Naive thymus-derived CD8-positive, alpha-beta T cell (primary cell): ENCODE data around the gene TMEM40. TPM values are rescaled to one million over a fixed set of nuclear protein-coding genes. Genes with fewer than 3 reads are reported as not detected.

Source experiments
- ATAC-seq, 2 donors: fragments of 150-1000 bp; cut with Tn5 transposase in 1 of 2; sonication (Bioruptor Pico), chemical (Tn5 transposase) in 1 of 2; 1 replicate in 1 of 2; 2 replicates in 1 of 2; pipeline ENCODE4 v1.10.0; 2021; ENCODE audit warnings: mild to moderate bottlenecking in 2 of 2, moderate library complexity in 2 of 2
- POLR2A ChIA-PET: fragments of 350-600 bp; sonication (Branson Sonifier 250); formaldehyde crosslinking; loops from one replicate; lab custom pipeline; 2021; ENCODE audit warnings: antibody characterized with exemption; lab: Charles Lee
- DNase-seq, 10 donors: peaks; one replicate each; pipeline versions ENCODE4 v3.0.0 to v3.0.0-alpha.2; 2020 to 2022
- H3K27ac Mint-ChIP-seq, 10 donors: one replicate each; pipeline ENCODE4 v1.8.0; 2020 to 2022; ENCODE audit warnings: mild to moderate bottlenecking in 10 of 10, mixed read lengths in 10 of 10, moderate library complexity in 4 of 10, inconsistent platforms in 1 of 10
- H3K27me3 Mint-ChIP-seq, 5 donors: one replicate each; pipeline ENCODE4 v1.8.0; 2021 to 2022; ENCODE audit warnings: mixed read lengths in 5 of 5
- H3K36me3 Mint-ChIP-seq, 3 donors: one replicate each; pipeline ENCODE4 v1.8.0; 2020 to 2022; ENCODE audit warnings: mixed read lengths in 3 of 3, mild to moderate bottlenecking in 2 of 3, inconsistent platforms in 1 of 3
- H3K4me1 Mint-ChIP-seq, 4 donors: one replicate each; pipeline ENCODE4 v1.8.0; 2021 to 2022; ENCODE audit warnings: mixed read lengths in 4 of 4
- H3K4me3 Mint-ChIP-seq, 10 donors: one replicate each; pipeline ENCODE4 v1.8.0; 2020 to 2022; ENCODE audit warnings: mild to moderate bottlenecking in 10 of 10, mixed read lengths in 10 of 10, moderate library complexity in 6 of 10, inconsistent platforms in 1 of 10
- H3K9me3 Mint-ChIP-seq, 9 donors: one replicate each; pipeline ENCODE4 v1.8.0; 2020 to 2022; ENCODE audit warnings: mixed read lengths in 9 of 9, mild to moderate bottlenecking in 3 of 9, inconsistent platforms in 1 of 9, moderate library complexity in 1 of 9
- polyA plus RNA-seq, 3 donors: library from polyadenylated mRNA; unstranded; fragments of 300-500 nt; fragmentation: Illumina TruSeq; gene quantifications; one replicate each; pipeline ENCODE4 v1.2.3, GENCODE V29; 2021
- total RNA-seq, 8 experiments: library from RNA in 2 of 8; stranded (reverse) in 2 of 8; gene quantifications; one replicate each; pipeline ENCODE4 v1.2.3 and lab custom pipeline; 2021 to 2026

TMEM40 gene, protein sequence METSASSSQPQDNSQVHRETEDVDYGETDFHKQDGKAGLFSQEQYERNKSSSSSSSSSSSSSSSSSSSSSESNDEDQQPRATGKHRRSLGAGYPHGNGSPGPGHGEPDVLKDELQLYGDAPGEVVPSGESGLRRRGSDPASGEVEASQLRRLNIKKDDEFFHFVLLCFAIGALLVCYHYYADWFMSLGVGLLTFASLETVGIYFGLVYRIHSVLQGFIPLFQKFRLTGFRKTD
- total RNA-seq (not detected), polyA plus RNA-seq (not detected), total RNA-seq (lab: John Stamatoyannopoulos, UW) (0 to 0.09 (median 0) reads per million in 6 experiments)

DNA sequence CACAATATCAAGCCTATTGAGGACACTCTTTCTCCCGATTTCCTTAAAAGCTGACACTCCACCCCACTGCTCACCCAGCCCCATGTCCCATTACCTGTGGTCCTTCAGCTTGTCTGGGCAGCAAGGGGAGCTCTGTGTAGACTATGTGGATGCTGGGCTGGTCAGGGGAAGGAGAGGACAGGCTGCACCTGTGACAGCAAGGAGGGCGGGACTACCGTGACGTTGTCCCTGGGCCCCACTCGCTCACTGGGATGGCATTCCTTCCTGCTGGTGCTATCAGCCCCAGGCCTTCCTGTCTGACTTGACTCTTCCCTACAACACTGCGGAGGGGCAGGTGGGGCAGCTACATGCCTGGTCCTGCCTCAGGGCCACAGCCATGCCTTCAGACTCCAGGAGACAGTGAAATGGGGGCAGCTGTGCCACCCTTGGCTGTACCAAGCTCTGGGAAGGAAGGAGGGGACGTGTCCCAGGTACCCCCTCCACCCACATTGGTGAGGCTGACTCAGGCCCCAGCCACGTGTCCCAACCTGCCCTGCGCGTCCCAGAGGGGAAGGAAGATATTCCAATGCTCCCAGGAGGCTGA is at the start of gene TMEM40:
Gene TMEM40, minus strand, starts transcription at position 163 of the 583 bp plus-strand sequence. CDS start 9,427 bp downstream, outside the sequence.
- DNase-seq: no peak
- H3K9me3 Mint-ChIP-seq: no peaks in the 10 kb centered on the region
- H3K4me3 Mint-ChIP-seq: peak within 1 kb of the TSS in 1 of 10 donors; percentile 15
- ATAC-seq: no peak
- no peaks in the 10 kb centered on the region for H3K36me3 Mint-ChIP-seq
- H3K27ac Mint-ChIP-seq: no peak within 1 kb of the TSS
- peaks cover 2 to 10% (median 5%) of the 10 kb centered on the region in 5 donors for H3K27me3 Mint-ChIP-seq
- POLR2A ChIA-PET: no interaction called here
- H3K4me1 Mint-ChIP-seq: peaks cover 0 to 11% (median 6%) of the 10 kb centered on the region in 4 donors

DNA sequence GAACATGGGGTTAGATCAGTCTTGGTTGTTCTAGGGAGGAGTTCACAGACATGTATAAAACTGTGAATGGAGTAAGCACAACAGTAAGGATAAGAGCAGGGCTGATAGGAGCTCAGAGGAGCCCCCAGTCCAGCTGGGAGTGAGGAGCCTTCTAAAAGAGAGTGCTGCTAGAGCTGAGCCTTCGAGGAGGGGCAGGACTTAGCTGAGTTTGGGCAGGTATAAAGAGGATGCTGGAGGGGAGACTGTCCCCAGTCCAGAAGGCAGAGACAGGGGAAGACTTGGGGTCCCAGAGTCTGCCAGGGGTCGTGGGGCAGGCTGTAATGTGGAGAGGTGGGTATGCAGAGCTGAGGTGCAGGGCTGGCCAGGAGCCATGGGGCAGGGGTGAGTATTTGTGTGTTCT is 49.5 kb upstream of the TMEM40 start:
- Mint-ChIP-seq H3K27me3 (no peaks in the 10 kb centered on the region), H3K36me3 (peaks cover 0 to 2% (median under 1%) of the 10 kb centered on the region in 3 donors), H3K27ac (peak overlapping the region in 3 of 10 donors; percentile 2 to 15 (median 11)), H3K4me1 (peaks cover 4 to 22% (median 10%) of the 10 kb centered on the region in 4 donors), H3K4me3 (peak overlapping the region; percentile 31 to 86 (median 68)), H3K9me3 (no peaks in the 10 kb centered on the region)
- POLR2A ChIA-PET: interaction anchor here (0.6 to 2.8 kb wide), 4 partner anchors 10 to 21 kb away, joined by 3 to 10 read pairs (median 8); partner anchors contain the start of gene CAND2
- ATAC-seq (no peak), DNase-seq (no peak)

DNA sequence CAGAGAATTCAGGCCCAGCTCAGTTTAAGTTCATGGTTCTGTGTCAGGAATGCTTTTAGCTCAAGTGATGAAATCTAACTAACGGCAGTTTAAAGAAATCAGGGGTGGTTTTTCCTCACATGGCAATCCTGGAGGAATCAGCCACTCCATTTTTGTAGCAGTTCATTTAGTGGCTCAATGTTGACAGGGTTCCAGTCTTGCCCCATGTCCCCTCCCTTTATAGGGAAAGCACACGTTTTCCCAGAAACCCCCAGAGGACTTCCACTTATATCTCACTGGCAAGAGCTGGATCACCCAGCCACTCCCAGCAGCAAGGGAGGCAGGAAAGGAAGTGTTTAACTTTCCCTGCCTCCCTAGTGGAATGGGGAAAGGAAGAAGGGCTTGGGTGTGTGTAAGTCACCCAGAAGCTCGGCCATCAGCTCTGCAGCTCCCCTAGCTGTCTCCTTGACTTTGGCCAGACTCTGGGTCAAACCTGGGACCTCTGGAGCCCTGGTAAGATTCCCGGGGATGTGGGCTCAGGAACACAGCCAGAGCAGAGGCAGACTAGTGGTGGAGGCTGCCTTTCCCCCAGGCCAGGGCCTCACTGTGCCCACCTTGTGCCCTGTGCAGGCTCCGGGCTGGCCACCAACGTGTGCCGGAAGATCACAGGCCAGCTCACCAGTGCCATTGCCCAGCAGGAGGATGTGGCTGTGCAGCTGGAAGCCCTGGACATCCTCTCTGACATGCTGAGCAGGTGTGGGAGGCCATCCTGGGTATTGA is 48.7 kb upstream of the TMEM40 start:
- Mint-ChIP-seq H3K4me3 (peak overlapping the region in 2 of 10 donors; percentile 4 to 40), H3K27ac (no peak overlapping the region), H3K4me1 (peaks cover 4 to 22% (median 10%) of the 10 kb centered on the region in 4 donors), H3K9me3 (no peaks in the 10 kb centered on the region), H3K27me3 (no peaks in the 10 kb centered on the region), H3K36me3 (peaks cover 0 to 5% (median 2%) of the 10 kb centered on the region in 3 donors)
- POLR2A ChIA-PET: interaction anchor here (1.8 to 2.8 kb wide), 2 partner anchors 11 to 20 kb away, joined by 7 to 10 read pairs; partner anchors contain the start of gene CAND2
- DNase-seq (no peak), ATAC-seq (no peak)

DNA sequence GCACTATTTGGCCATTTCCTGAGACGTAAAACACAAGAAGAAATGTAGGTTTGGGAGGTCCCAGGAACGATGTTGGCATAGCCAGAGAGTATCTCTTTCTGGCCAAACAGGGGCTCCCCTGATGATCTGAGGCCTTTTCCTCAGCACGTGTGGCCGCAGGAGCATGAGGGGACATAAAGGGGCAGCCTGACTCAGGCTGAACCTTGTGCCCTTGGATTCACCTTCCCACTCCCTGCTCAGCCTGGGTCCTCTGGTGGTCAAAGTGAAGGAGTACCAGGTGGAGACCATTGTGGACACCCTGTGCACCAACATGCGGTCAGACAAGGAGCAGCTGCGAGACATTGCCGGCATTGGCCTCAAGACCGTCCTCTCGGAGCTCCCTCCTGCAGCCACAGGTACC is 48.0 kb upstream of the TMEM40 start:
- Mint-ChIP-seq H3K4me3 (no peak overlapping the region), H3K27me3 (no peaks in the 10 kb centered on the region), H3K36me3 (peaks cover 0 to 5% (median 2%) of the 10 kb centered on the region in 3 donors), H3K9me3 (no peaks in the 10 kb centered on the region), H3K27ac (no peak overlapping the region), H3K4me1 (peaks cover 4 to 22% (median 10%) of the 10 kb centered on the region in 4 donors)
- no peak for DNase-seq
- ATAC-seq: no peak
- POLR2A ChIA-PET: interaction anchor here (1.1 to 1.8 kb wide), 2 partner anchors 11 to 35 kb away, joined by 3 to 7 read pairs; partner anchors contain the start of genes CAND2 and RPL32

DNA sequence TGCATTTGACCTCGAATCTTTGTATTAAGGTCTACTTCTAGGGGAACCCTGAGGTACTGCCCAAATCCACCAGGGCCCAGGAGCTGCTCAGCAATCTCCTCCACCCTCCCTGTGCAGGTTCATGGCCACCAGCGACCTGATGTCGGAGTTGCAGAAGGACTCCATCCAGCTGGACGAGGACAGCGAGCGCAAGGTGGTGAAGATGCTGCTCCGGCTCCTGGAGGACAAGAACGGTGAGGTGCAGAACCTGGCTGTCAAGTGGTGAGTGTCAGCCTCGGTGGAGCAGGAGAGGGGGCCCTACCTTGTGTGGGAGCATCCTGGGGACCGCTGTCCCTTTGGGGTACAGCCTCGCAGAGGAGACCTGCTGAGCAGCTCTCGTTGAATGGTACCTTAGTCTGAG is 44.3 kb upstream of the TMEM40 start:
- H3K36me3 Mint-ChIP-seq: peaks cover 0 to 5% (median 2%) of the 10 kb centered on the region in 3 donors
- H3K9me3 Mint-ChIP-seq: no peaks in the 10 kb centered on the region
- peak overlapping the region in 1 of 10 donors; percentile 19 for H3K27ac Mint-ChIP-seq
- POLR2A ChIA-PET: no interaction called here
- ATAC-seq (no peak), DNase-seq (no peak)
- H3K4me1 Mint-ChIP-seq: peaks cover 0 to 3% (median 1%) of the 10 kb centered on the region in 4 donors
- H3K27me3 Mint-ChIP-seq: no peaks in the 10 kb centered on the region
- H3K4me3 Mint-ChIP-seq: no peak overlapping the region

DNA sequence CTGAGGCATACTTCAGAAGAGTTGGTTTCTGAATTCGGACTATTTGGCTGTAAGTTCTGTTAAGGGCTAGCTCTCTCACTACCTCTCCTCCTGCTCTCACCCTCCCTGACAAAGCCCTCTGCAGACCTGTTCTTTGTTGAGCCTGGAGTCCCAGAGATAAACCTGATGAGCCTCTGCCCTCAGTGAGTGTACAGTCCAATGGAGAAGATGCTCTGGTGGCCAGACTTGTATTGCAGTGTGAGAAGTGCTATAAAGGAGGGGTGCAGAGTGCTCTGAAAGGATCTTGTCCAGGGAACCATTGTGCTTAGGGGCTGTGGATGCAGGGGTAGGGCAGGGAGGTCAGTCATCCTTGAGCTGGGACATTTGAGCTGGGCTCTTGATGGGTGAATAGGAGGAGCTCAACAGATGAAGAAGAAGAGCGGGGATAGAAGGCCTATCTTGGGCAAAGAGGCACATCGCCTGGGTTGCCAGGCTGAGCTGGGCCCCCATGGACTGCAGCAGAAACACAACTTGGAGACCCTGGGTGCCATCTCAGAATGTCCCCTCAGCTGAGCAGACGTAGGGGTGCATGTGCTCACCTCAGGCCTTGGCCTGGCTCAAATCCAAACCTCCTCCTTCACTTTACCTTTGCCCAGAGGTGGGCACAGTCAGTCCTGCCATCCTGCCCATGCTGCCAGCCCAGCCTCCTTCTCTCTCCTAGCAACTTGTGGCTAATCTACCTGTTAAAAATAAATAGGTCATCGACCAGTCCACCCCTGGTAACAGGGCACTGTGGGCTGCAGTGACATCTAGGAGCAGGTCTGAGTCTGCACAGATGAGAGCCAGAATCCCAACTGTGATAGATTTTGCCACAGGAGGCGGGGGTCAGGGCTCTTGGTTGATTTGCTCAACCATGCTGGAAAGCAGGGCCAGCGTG is 40.7 kb upstream of the TMEM40 start:
- Mint-ChIP-seq H3K9me3 (no peaks in the 10 kb centered on the region), H3K4me1 (peaks cover 5 to 23% (median 13%) of the 10 kb centered on the region in 4 donors), H3K27me3 (peaks cover 0 to 6% (median 3%) of the 10 kb centered on the region in 5 donors), H3K4me3 (no peak overlapping the region), H3K27ac (peak overlapping the region in 2 of 10 donors; percentile 37 to 70), H3K36me3 (peaks cover 0 to 5% (median 2%) of the 10 kb centered on the region in 3 donors)
- DNase-seq (no peak), ATAC-seq (no peak)
- POLR2A ChIA-PET: interaction anchor here (2.2 kb wide), 1 partner anchor 10 kb away, joined by 10 read pairs; no protein-coding TSS in a partner anchor

DNA sequence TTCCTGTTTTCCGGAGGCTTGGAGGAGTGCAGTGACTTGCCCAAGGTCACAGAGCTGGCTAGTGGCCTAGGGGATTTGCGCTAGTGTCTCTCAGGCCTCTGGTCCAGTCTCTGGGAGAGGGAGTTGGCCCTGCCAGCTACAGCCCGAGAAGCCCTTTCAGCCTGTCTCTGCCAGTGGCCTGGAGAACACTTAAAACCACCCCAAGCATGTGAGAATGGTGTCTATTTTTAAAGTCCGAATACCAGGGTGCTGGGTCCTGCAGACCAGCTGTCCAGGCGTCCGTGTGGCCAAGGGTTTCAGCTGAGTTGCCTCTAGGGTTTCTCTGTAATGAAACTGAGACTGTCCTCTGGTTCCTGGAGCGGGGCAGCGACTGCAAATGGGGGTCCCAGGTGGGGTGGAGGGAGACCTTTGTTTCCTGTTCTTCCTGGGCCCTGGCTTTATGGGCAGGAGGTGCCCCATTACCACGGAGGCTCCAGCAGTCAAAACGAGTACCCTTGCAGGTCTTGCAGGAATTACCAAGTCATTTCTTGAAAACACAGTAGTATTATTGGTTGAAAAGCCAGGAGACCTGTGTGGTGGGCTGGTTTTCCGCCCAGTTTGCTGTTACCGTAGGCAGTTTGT is 39.6 kb upstream of the TMEM40 start:
- Mint-ChIP-seq H3K36me3 (peaks cover 0 to 5% (median 0%) of the 10 kb centered on the region in 3 donors), H3K27me3 (peaks cover 0 to 12% (median 3%) of the 10 kb centered on the region in 5 donors), H3K27ac (peak overlapping the region in 5 of 10 donors; percentile 9 to 90 (median 46)), H3K4me3 (peak overlapping the region in 5 of 10 donors; percentile 61 to 94 (median 86)), H3K4me1 (peaks cover 5 to 23% (median 13%) of the 10 kb centered on the region in 4 donors), H3K9me3 (no peaks in the 10 kb centered on the region)
- DNase-seq (no peak), ATAC-seq (no peak)
- POLR2A ChIA-PET: interaction anchor here (2.2 kb wide), 1 partner anchor 11 kb away, joined by 10 read pairs; no protein-coding TSS in a partner anchor

DNA sequence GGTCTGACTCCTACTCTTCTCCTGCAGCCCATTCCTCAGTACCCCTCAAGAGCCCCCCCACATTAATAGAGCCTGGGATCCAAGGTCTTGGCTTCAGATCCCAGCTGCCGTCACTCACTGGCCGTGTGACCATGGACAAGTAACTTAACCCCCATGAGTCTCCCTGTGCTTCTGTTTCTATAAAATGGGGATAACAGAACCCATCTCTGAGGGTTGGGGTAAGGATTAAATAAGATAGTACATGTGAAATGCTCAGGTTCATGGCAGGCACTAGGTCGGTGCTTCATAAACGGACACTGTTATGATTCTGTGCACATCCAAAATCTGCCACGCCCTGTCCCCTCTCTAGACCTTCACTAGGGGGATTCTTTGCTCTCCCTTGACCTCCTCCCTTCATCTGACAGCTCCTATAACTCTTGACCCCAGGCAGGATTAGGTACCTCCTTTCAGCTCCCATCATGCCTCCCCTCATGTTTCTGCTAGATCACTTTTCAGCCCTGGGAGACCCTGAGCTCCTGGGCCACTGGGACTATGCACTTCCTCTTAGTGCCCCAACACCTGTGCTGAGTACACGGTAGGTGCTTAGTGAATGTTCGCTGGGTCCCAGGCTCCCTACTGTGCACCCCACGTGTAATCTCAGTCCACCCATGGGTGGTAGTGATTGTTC is 39.0 kb upstream of the TMEM40 start:
- Mint-ChIP-seq H3K4me1 (peaks cover 5 to 23% (median 13%) of the 10 kb centered on the region in 4 donors), H3K27me3 (peaks cover 0 to 12% (median 3%) of the 10 kb centered on the region in 5 donors), H3K9me3 (no peaks in the 10 kb centered on the region), H3K4me3 (peak overlapping the region in 9 of 10 donors; percentile 56 to 94 (median 70)), H3K27ac (peak overlapping the region in 9 of 10 donors; percentile 9 to 90 (median 41)), H3K36me3 (no peaks in the 10 kb centered on the region)
- POLR2A ChIA-PET: interaction anchor here (2.2 to 2.3 kb wide), 2 partner anchors 11 to 43 kb away, joined by 10 to 18 read pairs; partner anchors contain the start of gene RPL32
- no peak for DNase-seq
- no peak for ATAC-seq

DNA sequence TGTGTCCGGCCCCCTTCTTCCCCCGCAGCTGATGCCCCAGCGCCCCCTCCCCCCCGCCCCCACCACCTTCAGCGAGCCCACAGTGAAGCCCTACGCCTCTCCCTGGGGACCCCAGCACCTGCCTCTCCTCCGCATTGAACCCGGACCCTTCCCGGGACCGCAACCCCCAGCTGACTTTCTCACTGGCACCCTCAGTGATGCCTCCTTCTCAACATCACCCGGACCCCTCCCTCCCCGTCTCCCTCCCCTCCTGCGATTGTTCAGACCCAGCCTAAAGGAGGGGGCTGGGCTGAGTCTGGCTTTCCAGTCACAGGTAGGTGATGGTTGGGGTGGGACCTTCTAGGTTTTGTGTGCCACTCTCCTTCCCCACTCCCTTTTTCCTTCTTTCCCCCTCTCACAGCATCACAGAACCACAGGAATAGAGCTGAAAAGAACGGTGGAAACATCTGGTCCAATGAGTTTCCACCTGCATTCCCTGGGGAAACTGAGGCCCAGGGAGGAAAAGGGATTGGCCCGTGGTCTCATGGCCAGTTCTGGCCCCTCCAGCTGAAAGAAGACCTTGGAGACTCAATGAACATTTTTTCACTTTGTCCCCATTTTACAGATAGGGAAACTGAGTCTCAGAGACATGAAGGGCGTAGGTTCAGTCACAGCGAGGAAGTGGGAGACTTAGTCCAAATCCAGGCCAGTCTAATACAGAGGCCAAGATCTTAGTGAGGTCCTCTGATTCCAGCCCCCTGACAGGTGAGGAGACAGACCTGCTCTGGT is 38.2 kb upstream of the TMEM40 start:
- H3K9me3 Mint-ChIP-seq: no peaks in the 10 kb centered on the region
- DNase-seq (no peak), ATAC-seq (no peak)
- POLR2A ChIA-PET: interaction anchor here (2.2 to 2.8 kb wide), 3 partner anchors 12 to 44 kb away, joined by 10 to 18 read pairs (median 15); partner anchors contain the start of gene RPL32
- peaks cover 5 to 23% (median 13%) of the 10 kb centered on the region in 4 donors for H3K4me1 Mint-ChIP-seq
- no peaks in the 10 kb centered on the region for H3K36me3 Mint-ChIP-seq
- H3K4me3 Mint-ChIP-seq: peak overlapping the region; percentile 79 to 94 (median 89)
- H3K27me3 Mint-ChIP-seq: peaks cover 0 to 12% (median 3%) of the 10 kb centered on the region in 5 donors
- peak overlapping the region in 6 of 10 donors; percentile 16 to 90 (median 60) for H3K27ac Mint-ChIP-seq
